Stimulated activated CD4-positive, alpha-beta T cell treated with anti-CD3 and anti-CD28 coated beads, Interleukin-15, amount 100 ng/mL, for 1 hour (primary cell): Measurements from ENCODE around the gene CBS.
"Not testable (repeated sequence)": the region's sequence is repeated elsewhere in the genome, so short reads cannot be mapped to it uniquely, and the experiment has no call there.

Source experiments
- DNase-seq, 2 donors: peaks; one replicate each; pipeline ENCODE4 v3.0.0-alpha.2; 2020; ENCODE audit warnings: low read depth in 1 of 2, low spot score in 1 of 2

The CBS gene

GRCh38 chr21:43068065-43068464 is 7.6 kb downstream of the CBS start:
- not testable (repeated sequence) for DNase-seq

GRCh38 chr21:43066690-43067089 is 8.9 kb downstream of the CBS start:
- not testable (repeated sequence) for DNase-seq

GRCh38 chr21:43065991-43066390 is 9.6 kb downstream of the CBS start:
- not testable (repeated sequence) for DNase-seq

DNA sequence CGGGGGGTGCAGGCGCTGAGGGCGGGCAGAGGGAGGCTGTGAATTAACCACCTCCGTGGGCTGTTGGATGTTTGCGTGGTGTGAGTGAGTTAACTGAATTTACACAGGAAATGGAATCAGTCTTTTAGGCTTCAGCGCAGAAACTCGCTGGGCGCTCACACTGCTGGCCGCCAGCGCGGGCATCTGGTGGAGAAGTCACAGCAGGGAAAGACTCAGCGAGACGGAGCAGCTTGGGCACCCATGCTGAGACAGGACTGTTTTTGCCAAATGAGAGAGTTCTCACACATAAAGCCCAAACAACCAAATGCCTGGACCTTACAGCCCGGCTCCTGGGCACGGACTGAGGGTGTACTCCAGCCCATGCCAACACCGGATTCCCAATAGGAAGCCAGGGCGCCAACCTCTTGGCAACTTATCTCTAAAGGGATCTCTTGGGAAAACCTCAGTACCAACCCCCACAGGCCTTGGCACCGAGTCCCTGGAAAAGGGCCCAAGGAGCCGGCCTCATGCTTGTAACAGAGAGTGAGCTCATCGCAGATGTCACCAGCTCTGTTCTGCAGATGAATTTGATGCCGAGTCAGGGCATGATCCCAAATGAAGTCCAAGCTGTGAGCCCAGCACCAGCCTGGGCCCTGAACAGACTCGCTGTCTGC is 11.2 kb downstream of the CBS start:
- not testable (repeated sequence) for DNase-seq

GRCh38 chr21:43062955-43063664 is 12.5 kb downstream of the CBS start:
- not testable (repeated sequence) for DNase-seq

GRCh38 chr21:43053112-43053511 is 22.5 kb downstream of the CBS start:
- not testable (repeated sequence) for DNase-seq

DNA sequence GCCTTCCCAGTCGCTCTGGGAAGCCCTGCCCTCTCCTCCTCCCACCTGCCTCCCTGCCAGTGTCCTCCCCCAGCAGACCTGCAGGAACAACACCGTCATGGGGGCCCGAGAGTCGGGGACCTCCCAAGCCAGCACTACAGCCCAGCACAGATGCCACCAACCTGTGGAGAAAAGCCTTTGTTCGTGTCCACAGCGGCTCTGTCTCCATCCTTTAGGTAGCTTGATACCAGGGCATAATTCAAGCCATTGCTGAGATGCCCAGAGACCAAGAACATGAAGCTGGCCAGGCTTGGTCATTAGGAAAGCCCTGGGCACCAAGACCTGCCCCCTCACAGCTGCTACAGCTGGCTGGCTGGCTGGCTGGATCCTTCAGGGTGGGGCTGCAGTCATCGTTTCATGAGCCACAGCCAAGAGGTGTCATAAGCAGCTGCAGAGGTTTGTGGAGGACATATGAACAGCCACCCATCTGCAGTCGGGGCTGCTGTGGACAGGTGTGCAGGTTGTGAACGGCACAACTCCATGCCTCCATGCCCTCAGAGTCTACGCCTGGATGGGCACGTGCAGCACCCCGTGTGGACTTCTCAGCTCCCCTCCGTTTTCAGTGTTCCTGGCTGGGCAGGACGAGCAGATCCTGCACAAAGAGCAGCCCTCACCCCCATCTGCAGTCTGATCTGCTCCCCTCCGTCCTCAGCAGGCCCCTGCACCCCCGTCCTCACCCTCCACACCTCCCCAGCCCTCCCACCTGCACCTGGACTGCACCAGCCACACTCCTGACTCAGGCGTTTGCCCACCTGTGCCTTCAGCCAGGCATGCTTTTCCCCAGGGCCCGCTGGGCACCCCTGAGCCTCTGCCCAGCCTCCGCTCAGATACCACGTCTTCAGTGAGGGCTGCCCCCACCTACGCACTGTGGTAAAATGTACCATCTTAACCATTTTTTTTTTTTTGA is 29.5 kb downstream of the CBS start:
- DNase-seq, result not testable (repeated sequence)

- not testable (repeated sequence) for DNase-seq
Observed at GRCh38 chr21:43045165-43045875, 30.3 kb downstream of the CBS start.

- DNase-seq, result not testable (repeated sequence)
Observed at GRCh38 chr21:43044547-43044946, 31.1 kb downstream of the CBS start.

DNA sequence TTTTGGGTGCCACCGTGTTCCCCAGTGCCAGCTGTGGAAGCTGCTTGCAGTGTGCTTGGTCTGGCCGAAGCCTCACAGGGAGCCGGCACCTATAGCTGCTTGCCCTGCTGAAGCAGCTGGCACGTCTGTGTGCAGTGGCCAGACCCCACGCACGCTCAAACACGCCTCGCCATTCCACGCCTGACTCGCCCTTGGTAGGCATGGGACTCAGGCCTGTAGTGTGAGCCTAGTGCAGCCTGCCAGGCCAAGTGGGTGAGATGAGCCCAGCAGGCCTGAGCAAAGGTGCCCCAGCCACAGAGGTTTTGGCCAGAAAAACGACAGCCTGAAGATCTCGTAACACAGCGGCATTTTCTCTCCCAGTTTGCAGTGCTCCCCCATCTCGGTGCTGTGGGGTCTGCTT is 32.3 kb downstream of the CBS start:
- DNase-seq, result not testable (repeated sequence)

GRCh38 chr21:43042169-43042568 is 33.5 kb downstream of the CBS start:
- not testable (repeated sequence) for DNase-seq

GRCh38 chr21:43038659-43039044 is 37.0 kb downstream of the CBS start:
- DNase-seq, result not testable (repeated sequence)

- DNase-seq, result not testable (repeated sequence)
Observed at GRCh38 chr21:43037918-43038658, 37.5 kb downstream of the CBS start.

DNA sequence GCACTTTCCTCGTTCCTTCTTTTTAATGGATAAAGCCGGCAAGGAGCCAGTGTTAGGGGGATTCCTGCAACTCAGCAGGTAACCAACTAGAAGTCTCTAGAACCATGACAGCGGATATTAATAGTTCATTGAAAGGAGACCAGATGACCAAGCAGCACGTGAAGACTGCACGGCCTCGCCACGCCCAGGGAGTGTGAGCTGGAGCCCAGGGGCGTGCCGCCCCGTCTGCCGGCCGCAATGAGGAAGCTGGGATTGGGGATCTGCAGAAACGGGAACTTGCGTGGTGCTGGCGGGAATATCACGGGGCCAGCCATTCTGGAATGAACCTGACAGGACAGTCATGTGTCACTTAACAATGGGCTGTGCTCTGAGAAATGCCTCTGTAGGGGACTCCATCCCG is 38.7 kb downstream of the CBS start:
- not testable (repeated sequence) for DNase-seq

DNA sequence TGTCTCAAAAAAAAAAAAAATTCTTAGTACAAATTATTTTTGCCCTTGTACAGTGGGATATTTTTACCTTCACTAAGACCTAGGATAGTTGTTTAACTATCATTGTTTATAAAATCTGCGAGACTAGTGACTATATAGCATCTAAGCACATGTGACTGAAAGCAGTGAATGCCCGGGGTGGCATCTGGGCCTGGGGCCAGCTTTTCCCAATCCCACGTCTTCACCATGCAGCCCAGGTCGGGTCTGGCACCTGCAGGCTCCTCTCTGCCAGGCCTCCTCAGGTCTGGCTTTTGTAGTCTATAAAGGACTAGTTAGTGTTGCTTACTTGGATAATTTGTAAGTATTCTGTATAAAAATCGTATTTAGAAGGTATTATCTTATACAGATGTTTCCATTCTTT is 40.8 kb downstream of the CBS start:
- no peak for DNase-seq

- DNase-seq, result no peak
Observed at GRCh38 chr21:43034101-43034500, 41.5 kb downstream of the CBS start.

- DNase-seq, result no peak
Observed at GRCh38 chr21:43031121-43031619, 44.5 kb downstream of the CBS start.

DNA sequence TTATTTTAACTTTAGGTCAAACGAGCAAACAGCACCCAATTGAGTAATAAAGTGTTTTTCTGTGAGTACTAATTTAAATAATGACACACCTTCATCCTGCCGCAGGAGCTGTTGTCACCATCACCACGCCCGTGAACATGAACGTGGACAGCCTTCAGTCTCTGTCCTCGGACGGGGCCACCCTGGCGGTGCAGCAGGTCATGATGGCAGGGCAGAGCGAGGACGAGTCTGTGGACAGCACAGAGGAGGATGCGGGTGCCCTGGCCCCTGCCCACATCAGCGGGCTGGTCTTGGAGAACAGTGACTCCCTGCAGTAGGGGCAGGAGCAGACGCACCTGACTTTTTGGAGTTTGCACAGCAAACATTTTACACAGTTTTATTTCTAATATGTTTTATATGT is 45.9 kb downstream of the CBS start:
- DNase-seq, result no peak

DNA sequence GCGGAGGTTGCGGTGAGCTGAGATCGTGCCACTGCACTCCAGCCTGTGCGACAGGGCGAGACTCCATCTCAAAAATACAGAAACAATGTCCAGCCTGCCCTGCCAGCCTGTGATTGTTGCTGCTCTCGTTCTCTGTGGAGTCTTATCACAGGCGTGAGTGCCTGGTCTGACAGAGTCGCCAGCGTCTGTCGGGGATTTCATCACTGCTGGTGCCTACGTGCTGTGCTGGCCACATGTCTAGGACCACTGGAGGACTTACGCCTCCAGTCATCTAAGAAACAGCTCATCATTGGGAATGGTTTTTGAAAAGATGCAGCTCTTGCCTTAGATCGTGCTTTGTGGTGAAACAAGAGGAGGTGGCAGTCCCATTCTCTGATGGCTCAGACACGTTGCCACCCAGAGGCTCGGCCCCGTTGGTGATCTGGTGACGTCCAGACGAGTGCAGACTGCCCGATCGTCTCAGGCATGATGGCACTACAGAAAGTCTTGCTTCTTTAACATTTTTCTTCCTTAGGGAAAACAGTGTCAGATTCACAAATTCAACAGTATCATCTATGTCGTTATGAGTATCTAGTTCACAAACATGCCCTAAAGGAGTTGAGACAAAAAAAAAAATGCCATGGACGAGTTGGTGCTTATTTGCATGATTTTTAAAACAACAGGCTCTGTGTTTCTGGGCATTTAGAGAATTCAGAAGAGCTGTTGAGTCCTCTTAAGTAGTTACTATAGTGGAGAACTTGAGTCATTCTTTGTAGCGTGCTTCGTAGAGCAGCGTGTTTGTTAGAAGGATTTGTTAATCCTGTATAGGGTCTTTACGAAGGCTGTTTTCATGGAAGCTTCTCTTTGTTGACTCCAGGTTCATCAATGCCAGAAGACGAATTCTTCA is 47.5 kb downstream of the CBS start:
- DNase-seq, result no peak
